HG03469 (cell line): ENCODE data around the gene SLC25A26.

Source experiments
- ATAC-seq: cut with Tn5 transposase; IDR thresholded peaks from one replicate; pipeline ENCODE4 v1.9.1; 2021; ENCODE audit warnings: mild to moderate bottlenecking, moderate library complexity, moderate number of reproducible peaks; ENCODE audit not compliant: unreplicated experiment

SLC25A26 gene

GRCh38 chr3:66314455-66314854 is 93.7 kb downstream of the SLC25A26 start:
- no peak for ATAC-seq

GRCh38 chr3:66317750-66318376 is 97.1 kb downstream of the SLC25A26 start:
- no peak for ATAC-seq

DNA sequence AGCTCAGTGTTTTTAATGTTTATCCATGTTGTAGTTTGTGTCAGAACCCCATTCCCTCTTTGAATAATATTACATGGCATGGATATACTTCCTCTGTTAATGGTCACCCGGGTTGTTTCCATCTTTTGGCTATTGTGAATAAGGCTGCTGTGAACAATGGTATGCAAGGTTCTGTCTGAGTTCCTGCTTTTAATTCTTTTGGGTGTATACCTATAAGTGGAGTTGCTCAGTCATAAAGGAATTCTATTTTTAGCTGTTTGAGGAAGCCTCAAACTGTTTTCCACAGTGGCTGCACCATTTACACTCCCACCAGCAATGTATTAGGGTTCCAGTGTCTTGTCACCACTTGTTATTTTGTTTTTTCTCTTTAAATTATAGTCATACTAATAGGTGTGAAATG is 99.6 kb downstream of the SLC25A26 start:
- ATAC-seq = no peak

DNA sequence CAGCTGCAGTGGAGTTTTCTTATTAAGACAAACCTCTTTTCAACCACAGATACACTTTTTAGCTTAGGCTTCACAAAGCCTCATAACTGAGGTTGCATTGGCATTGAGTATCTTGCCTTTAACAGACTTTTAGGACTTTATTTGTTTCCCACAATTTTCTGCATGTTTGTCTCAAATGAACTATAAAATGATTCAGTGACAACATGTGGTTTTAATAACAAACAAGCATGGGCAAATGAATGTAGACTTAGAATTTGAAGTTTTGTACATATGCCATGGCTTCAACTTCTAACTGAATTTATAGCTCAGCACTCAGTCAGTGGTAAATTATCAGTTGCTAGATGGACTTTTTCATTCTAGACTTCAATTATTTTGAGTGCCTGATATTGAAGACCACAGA is 101.6 kb downstream of the SLC25A26 start:
- ATAC-seq = no peak

DNA sequence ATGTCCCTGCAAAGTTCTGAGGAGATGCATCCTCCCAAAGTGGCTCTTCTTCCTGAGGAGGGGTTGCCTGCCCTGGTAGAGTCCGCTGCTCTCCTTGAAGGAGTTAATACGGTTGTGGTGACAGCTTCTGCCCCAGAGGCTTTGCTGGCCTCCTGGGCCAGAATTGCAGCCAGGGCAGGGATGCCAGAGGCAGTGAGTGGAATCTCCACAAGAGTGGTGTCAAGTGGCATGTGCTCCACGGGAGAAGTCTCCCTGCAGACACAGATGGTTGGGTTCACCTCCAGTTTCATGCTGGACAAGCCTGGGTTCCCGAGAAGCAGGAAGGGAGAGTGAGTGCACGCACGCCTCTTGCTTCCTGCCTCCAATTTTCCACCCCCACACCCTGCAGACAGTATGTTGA is 105.5 kb downstream of the SLC25A26 start:
- ATAC-seq = no peak

- no peak for ATAC-seq
Measured at GRCh38 chr3:66335671-66336070, 114.9 kb downstream of the SLC25A26 start.

DNA sequence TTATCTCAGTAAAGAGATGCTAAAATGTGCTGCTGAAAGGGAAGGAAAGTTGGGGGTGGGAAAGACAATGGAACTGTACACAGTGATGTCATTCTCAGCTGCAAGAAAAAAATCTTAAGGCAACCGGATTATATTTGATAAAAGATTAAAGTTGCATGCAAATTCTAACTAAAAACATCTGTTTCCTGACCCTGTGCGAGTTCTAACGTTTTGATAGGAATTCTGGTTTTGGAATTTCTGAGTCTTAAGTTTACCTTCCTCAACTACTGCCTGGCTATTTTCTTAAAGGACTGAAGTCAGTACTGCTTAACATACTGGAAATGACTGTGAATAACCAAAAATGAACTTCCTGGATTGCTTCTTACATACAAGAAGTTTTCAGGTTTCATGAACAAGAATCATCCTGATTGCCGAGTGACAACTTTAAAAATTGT is 115.5 kb downstream of the SLC25A26 start:
- no peak for ATAC-seq

DNA sequence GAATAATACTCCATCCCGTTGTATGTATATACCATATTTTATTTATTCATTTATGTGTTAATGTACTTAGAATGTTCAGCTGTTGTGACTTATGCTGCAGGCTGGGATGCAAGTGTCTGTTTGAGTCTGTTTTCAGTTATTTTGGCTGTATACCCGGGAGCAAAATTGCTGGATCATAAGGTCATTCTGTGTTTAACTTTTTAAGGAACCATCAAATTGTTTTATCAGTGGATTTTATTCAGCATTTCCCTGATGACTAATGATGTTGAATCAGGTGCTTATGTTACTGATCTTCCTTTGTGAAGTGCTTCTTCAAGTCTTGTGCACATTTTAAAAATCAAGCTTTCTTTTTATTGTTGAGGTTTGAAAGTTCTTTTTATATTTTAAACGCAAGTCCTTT is 118.1 kb downstream of the SLC25A26 start:
- ATAC-seq = no peak

DNA sequence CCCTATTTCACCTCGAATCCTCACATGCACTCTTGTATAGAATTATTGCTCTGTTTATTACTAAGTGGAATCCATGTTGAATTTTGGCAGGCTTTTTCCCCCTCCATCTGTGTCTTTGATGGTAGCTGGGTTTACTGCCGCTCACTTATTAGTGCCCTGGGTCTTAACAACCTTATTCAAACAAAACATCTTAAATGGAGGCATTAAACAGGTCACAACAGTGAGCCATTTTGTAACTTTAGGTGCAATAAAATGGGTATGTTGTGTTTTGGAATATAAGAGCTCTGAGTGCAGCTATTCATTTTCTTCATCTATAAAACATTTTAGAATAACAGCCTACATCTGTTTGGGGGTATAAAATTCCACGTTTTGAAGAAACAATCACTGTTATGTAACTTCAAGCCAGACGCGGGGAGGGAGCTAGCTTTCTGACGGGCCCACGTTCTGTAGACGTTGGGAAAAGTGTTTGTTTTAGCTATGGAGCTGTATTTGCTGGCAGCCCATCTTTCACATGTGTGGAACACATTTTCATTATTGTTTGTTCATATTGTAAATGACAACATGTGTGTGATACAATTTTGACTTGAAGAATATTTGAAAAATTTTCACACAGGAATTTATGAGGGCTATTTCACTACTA is 122.0 kb downstream of the SLC25A26 start:
- ATAC-seq = no peak

- ATAC-seq = no peak
Measured at GRCh38 chr3:66344391-66344811, 123.6 kb downstream of the SLC25A26 start.

DNA sequence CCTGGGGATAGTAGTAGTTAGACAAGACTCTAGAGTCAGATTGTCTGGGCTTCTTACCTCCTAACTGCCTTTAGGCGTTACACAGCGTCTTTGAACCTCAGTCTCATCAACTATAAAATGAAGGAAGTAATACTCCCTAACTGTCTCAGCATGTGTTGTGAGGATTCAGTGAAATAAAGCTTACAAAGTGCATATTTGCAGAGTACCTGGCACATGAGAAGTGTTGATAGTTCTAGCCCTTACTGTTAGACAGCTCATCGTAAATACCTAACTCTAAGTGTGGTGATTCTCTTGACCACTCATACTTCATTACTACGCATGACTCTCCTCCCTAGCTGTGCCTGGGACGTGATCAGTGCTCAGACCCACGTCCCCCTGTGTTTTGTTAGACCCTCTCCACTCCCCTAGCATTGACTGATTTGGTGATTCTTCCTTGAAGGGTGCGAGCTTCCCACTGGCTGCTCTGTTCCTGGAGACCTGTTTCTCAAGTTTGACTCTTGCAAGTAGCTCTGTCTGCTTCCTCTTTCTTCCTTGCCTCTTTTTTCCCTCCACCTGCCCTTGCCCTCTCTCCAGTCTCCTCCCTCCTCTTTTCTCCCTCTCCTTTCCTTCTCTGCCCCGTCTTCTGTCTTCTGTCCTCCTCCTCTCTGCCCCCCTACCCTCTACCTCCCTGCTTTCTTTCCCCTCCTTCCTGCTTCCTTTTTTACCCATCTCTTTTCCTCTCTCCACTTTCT is 124.2 kb downstream of the SLC25A26 start:
- ATAC-seq = no peak

DNA sequence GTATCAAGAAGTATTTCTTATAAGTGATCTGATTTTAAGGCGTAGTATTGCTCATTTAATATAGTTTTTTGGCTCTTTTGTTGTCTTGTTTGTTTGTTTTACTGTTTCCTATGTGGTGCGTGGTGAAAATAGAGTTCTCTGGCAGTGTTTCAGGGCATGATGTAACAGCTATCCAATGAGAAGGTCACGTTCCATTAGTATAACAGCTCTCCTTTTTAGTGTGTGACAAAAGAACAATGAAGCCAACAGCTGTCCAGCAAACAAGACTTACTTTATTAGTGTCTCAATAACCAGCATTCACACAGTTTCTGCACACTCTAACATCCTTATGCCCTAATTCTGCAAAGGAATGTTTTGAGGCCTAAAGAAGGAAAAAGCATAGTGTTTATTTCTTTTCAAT is 127.9 kb downstream of the SLC25A26 start:
- ATAC-seq = no peak

- ATAC-seq = no peak
Measured at GRCh38 chr3:66350601-66351000, 129.8 kb downstream of the SLC25A26 start.

DNA sequence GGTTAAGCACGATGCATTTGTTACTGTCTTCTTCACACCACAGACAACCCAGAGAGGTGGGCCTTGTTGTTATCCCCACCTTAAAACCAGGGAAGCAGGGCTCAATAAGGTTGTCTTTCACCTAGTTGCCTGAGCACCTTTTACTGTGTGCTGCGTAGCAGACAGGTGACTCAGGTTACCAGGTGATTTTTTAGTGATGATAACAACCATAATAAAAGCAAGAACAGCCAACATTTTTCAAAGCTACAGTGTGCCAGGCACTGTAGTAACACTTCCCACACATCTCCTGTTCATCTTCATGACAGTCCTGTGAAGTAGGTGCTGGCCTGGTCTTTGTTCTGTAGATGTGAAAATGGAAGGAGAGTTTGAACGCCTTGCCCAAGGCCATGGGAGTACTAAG is 132.2 kb downstream of the SLC25A26 start:
- no peak for ATAC-seq

GRCh38 chr3:66353530-66353929 is 132.7 kb downstream of the SLC25A26 start:
- no peak for ATAC-seq

- ATAC-seq = no peak
Measured at GRCh38 chr3:66354001-66354400, 133.2 kb downstream of the SLC25A26 start.

- no peak for ATAC-seq
Measured at GRCh38 chr3:66355394-66355793, 134.6 kb downstream of the SLC25A26 start.

DNA sequence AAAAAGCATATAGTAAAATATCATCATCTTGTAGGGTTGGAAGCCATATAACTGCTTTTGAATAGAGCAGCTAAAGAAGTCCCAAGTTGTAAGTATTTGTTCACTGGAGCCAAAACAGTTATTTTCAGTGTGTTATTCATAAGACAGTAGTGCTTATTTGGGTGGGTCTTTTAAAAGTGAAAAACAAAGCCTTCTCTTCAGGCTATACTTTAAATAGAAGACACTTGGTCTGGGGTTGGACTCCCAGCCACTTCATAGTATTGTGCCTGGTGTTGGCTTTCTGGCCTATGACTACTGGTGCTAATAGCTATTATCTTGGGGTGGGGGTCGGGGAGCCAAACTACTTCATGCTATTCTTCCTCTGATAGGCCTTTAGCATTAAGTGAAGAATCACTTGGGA is 135.2 kb downstream of the SLC25A26 start:
- ATAC-seq = no peak

GRCh38 chr3:66361356-66361755 is 140.6 kb downstream of the SLC25A26 start:
- no peak for ATAC-seq

DNA sequence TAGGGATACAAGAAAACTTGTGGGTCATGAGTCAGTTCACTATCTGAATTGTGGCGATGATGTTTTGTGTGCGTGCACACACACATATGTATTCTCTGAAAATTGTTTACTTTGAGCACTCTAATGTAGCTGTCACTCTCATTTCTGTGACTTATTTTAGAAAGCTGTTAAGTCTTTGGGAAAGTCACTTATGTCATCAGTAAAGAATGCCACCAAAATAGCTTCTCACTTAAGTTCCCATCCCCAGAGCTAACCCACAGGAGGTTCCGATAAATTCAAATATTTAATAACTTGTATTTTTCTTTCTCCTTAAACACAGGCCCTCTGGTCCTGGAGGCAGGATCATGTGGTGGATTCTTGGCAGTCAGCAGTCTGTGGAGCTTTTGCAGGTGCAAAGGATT is 141.7 kb downstream of the SLC25A26 start:
- ATAC-seq = no peak

- no peak for ATAC-seq
Measured at GRCh38 chr3:66363148-66363547, 142.3 kb downstream of the SLC25A26 start.

DNA sequence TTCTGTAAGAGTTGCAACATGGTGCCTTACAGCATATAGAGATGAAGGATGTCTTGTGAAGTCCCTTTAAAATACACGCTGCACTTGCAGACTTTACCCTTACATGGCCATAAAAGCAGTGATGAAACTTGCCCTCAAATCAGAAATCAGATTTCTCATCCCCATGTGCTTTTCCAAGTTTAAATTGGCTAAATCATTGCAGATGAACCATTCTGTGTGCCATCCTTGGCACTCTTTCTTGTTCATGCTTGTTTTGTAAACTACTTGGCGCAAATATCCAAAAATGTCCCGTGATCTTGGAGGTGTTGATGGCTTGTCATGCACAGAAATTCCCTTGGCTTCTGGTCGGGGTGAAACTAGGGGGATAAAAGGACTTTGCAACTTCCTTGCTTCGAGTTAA is 144.3 kb downstream of the SLC25A26 start:
- ATAC-seq = no peak
